Adipocyte (in vitro differentiated cells): Measurements from ENCODE around the gene OXT.

ENCODE experiments used
- DNase-seq: peaks from one replicate; pipeline ENCODE4 v3.0.0-alpha.2; 2015; ENCODE audit warnings: low read depth
- H3K27me3 ChIP-seq: replicated peaks from 2 replicates; pipeline ENCODE4 v1.7.0; 2013; ENCODE audit warnings: mild to moderate bottlenecking, low read length, moderate library complexity; ENCODE audit not compliant: control insufficient read depth, insufficient read depth
- H3K36me3 ChIP-seq: 2 replicates; pipeline ENCODE4 v1.7.0; 2013; ENCODE audit warnings: low read length, mild to moderate bottlenecking, moderate library complexity; ENCODE audit not compliant: control insufficient read depth, insufficient read depth, severe bottlenecking
- H3K4me1 ChIP-seq: 2 replicates; pipeline ENCODE4 v1.7.0; 2013; ENCODE audit warnings: mild to moderate bottlenecking, low read length, moderate library complexity; ENCODE audit not compliant: control insufficient read depth, insufficient read depth
- H3K4me3 ChIP-seq: 2 replicates; pipeline ENCODE4 v1.7.0; 2013; ENCODE audit warnings: mild to moderate bottlenecking, low read length, moderate library complexity
- H3K9ac ChIP-seq: 2 replicates; pipeline ENCODE4 v1.7.0; 2013; ENCODE audit warnings: mild to moderate bottlenecking, low read length, moderate library complexity
- H3K9me3 ChIP-seq: 2 replicates; pipeline ENCODE4 v1.7.0; 2013; ENCODE audit warnings: mild to moderate bottlenecking, low read length, moderate library complexity; ENCODE audit not compliant: control insufficient read depth

The OXT gene

DNA sequence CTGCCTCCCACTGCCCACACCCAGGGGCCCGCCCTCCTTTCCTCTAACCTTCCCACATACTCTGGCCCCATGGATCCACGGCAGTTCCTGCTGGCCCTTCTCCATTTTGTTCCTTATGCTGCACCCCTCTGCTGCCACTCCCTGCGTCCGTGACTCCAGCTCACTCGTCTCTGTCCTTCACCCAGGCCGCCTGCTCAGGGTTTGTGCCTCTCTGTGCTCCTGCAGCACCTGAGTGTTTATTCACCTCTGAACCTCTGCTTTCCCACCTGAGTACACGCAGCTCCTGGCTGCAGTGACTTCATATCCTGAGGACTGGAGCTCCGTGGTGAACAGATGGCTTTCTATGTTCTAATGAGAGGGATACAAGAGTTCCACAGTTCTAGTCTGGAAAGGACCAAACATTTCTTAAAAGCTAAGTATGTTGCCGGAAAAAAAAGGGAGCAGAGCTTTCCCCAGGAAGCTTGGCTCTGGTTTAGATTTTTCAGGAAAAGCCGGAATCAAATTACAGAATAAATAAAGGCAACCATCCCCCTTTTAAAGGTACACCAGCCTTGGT, 29.5 kb upstream of the OXT start:
- Histone ChIP-seq H3K4me1 (peaks cover 16% of the 10 kb centered on the region), H3K9ac (peak overlapping the region; percentile 13), H3K4me3 (no peak overlapping the region), H3K9me3 (no peaks in the 10 kb centered on the region), H3K36me3 (peaks cover 40% of the 10 kb centered on the region), H3K27me3 (no peaks in the 10 kb centered on the region)
- DNase-seq, result peak; percentile 35

DNA sequence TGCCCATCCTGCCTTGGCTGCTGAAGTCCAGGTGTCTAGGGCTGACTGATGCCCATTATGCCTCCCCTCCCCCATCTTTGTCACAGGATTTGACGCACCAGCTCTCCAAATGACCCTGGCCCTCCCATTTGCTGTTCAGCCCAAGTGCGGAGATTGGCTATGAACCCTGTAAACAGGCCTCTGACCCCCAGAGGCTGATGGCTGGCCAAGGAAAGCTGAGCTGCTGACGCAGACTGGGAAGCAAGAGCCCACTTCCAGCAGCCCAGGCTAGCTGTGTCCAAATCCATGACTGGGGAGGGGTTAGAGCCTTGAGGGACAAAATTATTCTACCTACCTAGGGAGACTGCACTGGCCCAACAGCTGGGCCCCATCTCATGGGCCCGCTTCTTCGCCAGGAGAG, 28.8 kb upstream of the OXT start:
- peaks cover 22% of the 10 kb centered on the region for H3K4me1 ChIP-seq
- H3K9ac ChIP-seq, result no peak overlapping the region
- H3K27me3 ChIP-seq, result no peaks in the 10 kb centered on the region
- no peak for DNase-seq
- peaks cover 36% of the 10 kb centered on the region for H3K36me3 ChIP-seq
- H3K9me3 ChIP-seq, result no peaks in the 10 kb centered on the region
- H3K4me3 ChIP-seq, result no peak overlapping the region

- Histone ChIP-seq H3K36me3 (peaks cover 36% of the 10 kb centered on the region), H3K9ac (no peak within 1 kb of the TSS)
Measured at GRCh38 chr20:3043322-3043721, 28.1 kb upstream of the OXT start, which contains the start of gene GNRH2. Gene GNRH2, plus strand, starts transcription at chr20:3043622. Its CDS starts 793 bp downstream, at chr20:3044415.

DNA sequence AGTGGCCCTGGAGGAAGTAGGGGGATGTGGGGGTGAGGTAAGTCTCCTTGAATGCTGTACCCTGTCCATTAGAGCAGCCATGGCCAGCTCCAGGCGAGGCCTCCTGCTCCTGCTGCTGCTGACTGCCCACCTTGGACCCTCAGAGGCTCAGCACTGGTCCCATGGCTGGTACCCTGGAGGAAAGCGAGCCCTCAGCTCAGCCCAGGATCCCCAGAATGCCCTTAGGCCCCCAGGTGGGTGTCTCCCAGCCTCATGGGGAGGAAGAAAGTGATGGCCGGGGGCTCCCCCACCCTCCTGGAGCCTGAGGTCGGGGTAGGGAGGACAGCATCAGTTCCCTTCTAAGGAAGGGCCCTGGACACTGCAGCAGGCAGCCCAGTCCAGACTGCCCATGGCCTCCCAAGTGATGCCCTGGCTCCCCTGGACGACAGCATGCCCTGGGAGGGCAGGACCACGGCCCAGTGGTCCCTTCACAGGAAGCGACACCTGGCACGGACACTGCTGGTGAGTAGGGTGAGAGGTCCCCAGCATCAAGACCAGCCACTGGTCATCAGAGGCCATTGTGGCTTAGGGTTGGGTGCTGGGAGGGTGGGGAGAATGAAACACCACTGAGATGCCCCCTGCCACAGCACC, 27.0 kb upstream of the OXT start:
- Histone ChIP-seq H3K9me3 (no peaks in the 10 kb centered on the region), H3K36me3 (peaks cover 34% of the 10 kb centered on the region), H3K27me3 (no peaks in the 10 kb centered on the region)

More at GRCh38 chr20:3043322-3043721, 28.1 kb upstream of the OXT start, which contains the start of gene GNRH2:
- Histone ChIP-seq H3K27me3 (no peaks in the 10 kb centered on the region), H3K4me1 (peaks cover 28% of the 10 kb centered on the region), H3K4me3 (no peak within 1 kb of the TSS), H3K9me3 (no peaks in the 10 kb centered on the region)
- no peak for DNase-seq

GRCh38 chr20:3045042-3045815, 26.2 kb upstream of the OXT start:
- peak; percentile 83 for DNase-seq
- no peaks in the 10 kb centered on the region for H3K9me3 ChIP-seq

More for the DNA sequence above, 27.0 kb upstream of the OXT start:
- Histone ChIP-seq H3K4me1 (peaks cover 31% of the 10 kb centered on the region), H3K9ac (no peak overlapping the region), H3K4me3 (no peak overlapping the region)
- DNase-seq, result no peak

GRCh38 chr20:3045816-3046676, 25.4 kb upstream of the OXT start, which contains the start of gene MRPS26:
Gene MRPS26, plus strand, starts transcription at chr20:3046052. Its CDS starts 17 bp downstream, at chr20:3046069.
- Histone ChIP-seq H3K4me3 (peak within 1 kb of the TSS; percentile 91), H3K9me3 (no peaks in the 10 kb centered on the region), H3K27me3 (no peaks in the 10 kb centered on the region), H3K4me1 (peaks cover 31% of the 10 kb centered on the region), H3K36me3 (peaks cover 26% of the 10 kb centered on the region), H3K9ac (peak within 1 kb of the TSS; percentile 93)
- peak; percentile 94 for DNase-seq

More at GRCh38 chr20:3045042-3045815, 26.2 kb upstream of the OXT start:
- Histone ChIP-seq H3K27me3 (no peaks in the 10 kb centered on the region), H3K36me3 (peaks cover 33% of the 10 kb centered on the region), H3K4me3 (peak overlapping the region; percentile 91), H3K4me1 (peaks cover 31% of the 10 kb centered on the region), H3K9ac (peak overlapping the region; percentile 93)

DNA sequence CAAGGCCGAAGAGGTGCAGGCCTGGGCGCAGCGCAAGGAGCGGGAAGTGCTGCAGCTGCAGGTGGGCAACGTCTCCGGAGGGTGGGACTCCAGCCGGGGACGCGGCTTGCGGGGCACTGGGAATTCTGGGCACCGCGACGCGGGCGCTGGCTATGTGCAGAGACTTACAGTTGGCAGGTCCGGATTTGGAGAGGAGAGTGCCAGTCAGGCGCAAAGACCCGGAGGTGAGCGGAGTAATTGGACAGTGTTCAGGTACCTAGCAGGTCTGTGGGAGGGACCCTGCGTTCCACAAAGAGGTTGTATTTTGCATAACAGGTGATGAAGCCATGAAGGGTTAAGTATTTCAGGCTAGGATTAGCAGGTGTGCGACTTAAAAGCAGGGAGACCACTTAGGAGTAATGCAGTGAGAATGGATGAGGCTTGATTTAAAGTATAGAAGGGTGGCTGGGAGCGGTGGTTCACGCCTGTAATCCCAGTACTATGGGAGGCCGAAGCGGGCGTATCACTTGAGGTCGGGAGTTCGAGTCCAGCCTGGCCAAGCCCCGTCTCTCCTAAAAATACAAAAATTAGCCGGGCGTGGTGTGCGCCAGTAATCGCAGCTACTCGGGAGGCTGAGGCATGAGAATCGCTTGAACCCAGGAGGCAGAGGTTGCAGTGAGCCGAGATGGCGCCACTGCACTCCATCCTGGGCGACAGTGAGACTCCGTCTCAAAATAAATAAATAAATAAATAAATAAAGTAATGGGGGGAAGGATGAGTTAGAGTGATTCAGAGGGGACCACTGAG, 24.6 kb upstream of the OXT start:
- no peak for DNase-seq
- H3K36me3 ChIP-seq, result peaks cover 26% of the 10 kb centered on the region
- peaks cover 29% of the 10 kb centered on the region for H3K4me1 ChIP-seq
- no peaks in the 10 kb centered on the region for H3K27me3 ChIP-seq
- H3K4me3 ChIP-seq, result peak overlapping the region; percentile 91
- no peaks in the 10 kb centered on the region for H3K9me3 ChIP-seq
- H3K9ac ChIP-seq, result peak overlapping the region; percentile 93

GRCh38 chr20:3047486-3048419, 23.7 kb upstream of the OXT start:
- H3K9me3 ChIP-seq, result no peaks in the 10 kb centered on the region
- H3K4me1 ChIP-seq, result peaks cover 22% of the 10 kb centered on the region
- DNase-seq, result no peak
- H3K9ac ChIP-seq, result peak overlapping the region; percentile 93
- H3K27me3 ChIP-seq, result no peaks in the 10 kb centered on the region
- H3K36me3 ChIP-seq, result peaks cover 26% of the 10 kb centered on the region
- H3K4me3 ChIP-seq, result peak overlapping the region; percentile 91

DNA sequence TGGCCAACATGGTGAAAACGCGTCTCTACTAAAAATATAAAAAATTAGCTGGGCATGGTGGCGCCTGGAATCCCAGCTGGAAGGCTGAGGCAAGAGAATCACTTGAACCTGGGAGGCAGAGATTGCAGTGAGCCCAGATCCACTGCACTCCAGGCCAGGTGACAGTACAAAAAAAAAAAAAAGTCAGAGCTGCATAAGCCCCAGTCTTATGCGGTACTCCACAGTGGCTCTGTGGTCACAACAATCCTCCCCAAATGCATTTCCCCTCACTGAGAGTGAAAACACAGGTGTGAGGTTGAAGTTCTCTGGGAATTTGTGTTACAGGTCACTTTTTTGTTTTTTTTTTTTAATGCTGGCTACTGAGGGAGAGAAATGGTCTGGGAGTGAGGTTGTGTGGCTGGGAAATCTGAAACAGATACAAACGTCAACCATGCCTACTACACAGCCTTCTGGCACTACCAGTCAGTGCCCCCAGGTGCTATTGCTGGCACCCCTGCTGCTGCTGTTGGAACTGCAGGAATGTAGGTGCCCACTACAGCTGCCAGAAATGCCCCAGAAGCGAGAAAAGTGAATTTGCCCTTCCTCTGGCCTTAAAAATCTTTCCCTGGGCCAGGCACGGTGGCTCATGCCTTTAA, 19.9 kb upstream of the OXT start:
- H3K9ac ChIP-seq, result no peak overlapping the region
- H3K9me3 ChIP-seq, result no peaks in the 10 kb centered on the region
- H3K27me3 ChIP-seq, result no peaks in the 10 kb centered on the region
- H3K4me1 ChIP-seq, result peaks cover 18% of the 10 kb centered on the region
- H3K4me3 ChIP-seq, result no peak overlapping the region
- DNase-seq, result no peak
- H3K36me3 ChIP-seq, result peaks cover 26% of the 10 kb centered on the region
